H1 (cell line): Measurements from ENCODE around the gene CAMSAP1. TPM values are rescaled to one million over a fixed set of nuclear protein-coding genes. Genes with fewer than 3 reads are reported as not detected.

Experiments used
- CREB1 ChIP-seq: IDR thresholded peaks from 2 replicates; pipeline ENCODE4 v1.6.1; 2012; ENCODE audit warnings: inconsistent platforms
- HDAC2 ChIP-seq, 2 experiments: fragments of 300-600 bp in 1 of 2; sonication (generic) in 1 of 2; IDR thresholded peaks; 2 replicates each; pipeline ENCODE4 v1.6.1; 2011 to 2012; ENCODE audit warnings: low read depth in 2 of 2, low read length in 2 of 2, mild to moderate bottlenecking in 2 of 2, moderate library complexity in 2 of 2, borderline replicate concordance in 1 of 2, inconsistent platforms in 1 of 2
- HDAC6 ChIP-seq: IDR thresholded peaks from one replicate; pipeline ENCODE4 v1.7.1; 2012; ENCODE audit warnings: low read depth, mild to moderate bottlenecking, inconsistent platforms, low read length, moderate library complexity
- NRF1 ChIP-seq: IDR thresholded peaks from 2 replicates; pipeline ENCODE4 v1.6.1; 2011; ENCODE audit warnings: mild to moderate bottlenecking, low read depth, low read length, improper control_type of control experiment
- POU5F1 ChIP-seq: IDR thresholded peaks from 2 replicates; pipeline ENCODE4 v1.6.1; 2011; ENCODE audit warnings: low read depth, mild to moderate bottlenecking, low read length, moderate library complexity
- RXRA ChIP-seq: IDR thresholded peaks from 2 replicates; pipeline ENCODE4 v1.6.1; 2011; ENCODE audit warnings: low read depth, mild to moderate bottlenecking, low read length, moderate library complexity; ENCODE audit not compliant: insufficient read depth
- SP4 ChIP-seq: IDR thresholded peaks from 2 replicates; pipeline ENCODE4 v1.6.1; 2012; ENCODE audit warnings: low read length, inconsistent platforms
- TEAD4 ChIP-seq: IDR thresholded peaks from 2 replicates; pipeline ENCODE4 v1.6.1; 2012; ENCODE audit warnings: low read depth, low read length, inconsistent platforms, mixed read lengths
- polyA plus RNA-seq, 7 experiments: library from polyadenylated mRNA; depleted of rRNA in 3 of 7; stranded (reverse) in 5 of 7; unstranded in 2 of 7; fragments of >200 nt in 5 of 7; fragments of 200-250 nt in 2 of 7; gene quantifications; 1 replicate in 5 of 7; 2 replicates in 1 of 7; 4 replicates in 1 of 7; pipeline versions ENCODE4 v1.2.1 to v1.2.3, GENCODE V29; 2011 to 2013; ENCODE audit warnings: missing spikeins in 2 of 7, mixed read lengths in 2 of 7
- total RNA-seq: library from RNA; stranded (reverse); fragmentation: NEBNext Ultra II Directional; extraction: Animal tissue kit (Norgen Biotek cat#: 25700); gene quantifications from 2 replicates; pipeline ENCODE4 v1.2.1, GENCODE V29; 2021

The CAMSAP1 gene
- total and polyA plus RNA-seq, 2 of the 8 experiments (the other 6 are each of a cell fraction or from before 2014, with no cell fraction given), result 13.4 to 44.0 TPM

GRCh38 chr9:135764731-135765130 lies 142.6 kb downstream of the CAMSAP1 start (continued):
- TF ChIP-seq HDAC6 (no peak), SP4 (no peak), RXRA (no peak), TEAD4 (no peak), HDAC2 (IDR thresholded peaks at IDR 0.05; ENCODE audit: borderline replicate concordance in 1 of 2, low read depth in 2 of 2, low read length in 2 of 2) (no peak), NRF1 (no peak), CREB1 (no peak), POU5F1 (no peak)
